HEK293T (cell line): ENCODE measurements around the gene GBP6.

Source experiments
- BHLHE40 ChIP-seq: fragments of 450-650 bp; IDR thresholded peaks from 2 replicates; pipeline ENCODE4 v1.6.1; 2016; ENCODE audit warnings: mild to moderate bottlenecking, moderate library complexity, borderline replicate concordance
- HDGF ChIP-seq: fragments of 450-650 bp; IDR thresholded peaks from 2 replicates; pipeline ENCODE4 v1.6.1; 2017; ENCODE audit warnings: antibody characterized with exemption, borderline replicate concordance
- LEF1 ChIP-seq: fragments of 450-650 bp; IDR thresholded peaks from 2 replicates; pipeline ENCODE4 v1.6.1; 2017; ENCODE audit warnings: mild to moderate bottlenecking, borderline replicate concordance

- TF ChIP-seq BHLHE40, result no peak
- no peak for TF ChIP-seq LEF1
- TF ChIP-seq HDGF, result no peak
Observed at GRCh38 chr1:89407360-89407759, 43.5 kb downstream of the GBP6 start.
